NT2/D1 (cell line): ENCODE measurements around the gene FSTL4.

Experiments used
- DNase-seq: peaks from one replicate; pipeline ENCODE4 v3.0.0-alpha.2; 2011; ENCODE audit warnings: low read depth, low spot score
- H3K27me3 ChIP-seq: 2 replicates; pipeline ENCODE4 v1.6.0; 2011; ENCODE audit warnings: mild to moderate bottlenecking; ENCODE audit not compliant: insufficient read length, insufficient read depth
- H3K36me3 ChIP-seq: 2 replicates; pipeline ENCODE4 v1.6.1; 2011; ENCODE audit warnings: mild to moderate bottlenecking, low read length, mixed read lengths; ENCODE audit not compliant: insufficient read depth, insufficient read length
- H3K4me1 ChIP-seq: 2 replicates; pipeline ENCODE4 v1.5.1; 2011; ENCODE audit not compliant: insufficient read depth, insufficient read length
- H3K4me3 ChIP-seq: 2 replicates; pipeline ENCODE4 v1.5.1; 2011; ENCODE audit warnings: low read depth; ENCODE audit not compliant: insufficient read length
- H3K9ac ChIP-seq: 2 replicates; pipeline ENCODE4 v1.6.0; 2011; ENCODE audit warnings: low read depth; ENCODE audit not compliant: insufficient read length
- H3K9me3 ChIP-seq: 2 replicates; pipeline ENCODE4 v1.5.1; 2011; ENCODE audit warnings: mild to moderate bottlenecking, low read length; ENCODE audit not compliant: insufficient read depth
- SUZ12 ChIP-seq: IDR thresholded peaks from 2 replicates; pipeline ENCODE4 v1.6.1; 2011; ENCODE audit not compliant: insufficient read length, insufficient read depth; ENCODE audit errors: extremely low read depth
- YY1 ChIP-seq: IDR thresholded peaks from 2 replicates; pipeline ENCODE4 v1.6.1; 2011; ENCODE audit not compliant: insufficient read length, insufficient read depth
- ZNF274 ChIP-seq: IDR thresholded peaks from 2 replicates; pipeline ENCODE4 v1.6.1; 2011; ENCODE audit warnings: mild to moderate bottlenecking, low read depth, low read length

The FSTL4 gene

DNA sequence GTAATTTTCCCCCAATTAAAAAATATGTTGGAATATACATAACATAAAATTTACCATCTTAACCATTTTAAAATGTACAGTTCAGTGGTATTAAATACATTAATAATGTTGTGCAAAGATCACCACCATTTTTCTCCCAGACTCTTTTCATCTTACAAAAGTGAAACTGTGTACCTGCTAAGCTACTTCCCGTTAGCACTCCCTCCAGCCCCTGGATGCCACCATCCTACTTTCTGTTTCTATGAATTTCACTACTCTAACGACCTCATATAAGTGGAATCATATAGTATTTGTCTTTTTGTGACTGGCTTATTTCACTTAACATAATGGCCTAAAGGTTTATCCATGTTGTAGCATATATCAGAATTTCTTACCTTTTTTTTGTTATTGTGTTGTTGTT lies 447.6 kb downstream of the FSTL4 start:
- H3K36me3 ChIP-seq: no peaks in the 10 kb centered on the region
- H3K4me3 ChIP-seq: no peak overlapping the region
- H3K9ac ChIP-seq: no peak overlapping the region
- H3K9me3 ChIP-seq: no peaks in the 10 kb centered on the region
- H3K4me1 ChIP-seq: no peaks in the 10 kb centered on the region
- no peaks in the 10 kb centered on the region for H3K27me3 ChIP-seq
- no peak for DNase-seq
- no peak for TF ChIP-seq ZNF274
- no peak for TF ChIP-seq SUZ12
- TF ChIP-seq YY1: no peak

DNA sequence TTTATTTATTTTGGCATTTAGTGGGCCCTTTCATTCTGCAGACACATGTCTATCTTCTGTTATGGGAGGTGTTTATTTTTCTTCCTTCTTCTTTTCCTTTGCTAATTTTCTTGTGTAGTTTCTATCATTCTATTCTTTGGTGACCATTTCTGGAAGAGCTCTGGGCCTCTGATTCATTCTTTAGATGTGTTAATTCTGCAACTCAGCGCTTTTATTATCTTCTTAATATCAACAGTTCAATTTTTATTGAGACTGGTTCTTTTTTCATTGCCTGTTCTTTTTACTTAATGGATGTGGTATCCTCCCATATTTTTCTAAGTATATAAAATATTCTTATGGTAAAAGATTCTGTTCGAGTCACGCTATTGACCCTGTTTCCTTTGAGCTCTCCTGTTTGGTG lies 448.5 kb downstream of the FSTL4 start:
- Histone ChIP-seq H3K27me3 (no peaks in the 10 kb centered on the region), H3K4me1 (no peaks in the 10 kb centered on the region), H3K9me3 (no peaks in the 10 kb centered on the region), H3K9ac (no peak overlapping the region), H3K4me3 (no peak overlapping the region), H3K36me3 (no peaks in the 10 kb centered on the region)
- TF ChIP-seq SUZ12: no peak
- TF ChIP-seq YY1: no peak
- TF ChIP-seq ZNF274: no peak
- DNase-seq: no peak

DNA sequence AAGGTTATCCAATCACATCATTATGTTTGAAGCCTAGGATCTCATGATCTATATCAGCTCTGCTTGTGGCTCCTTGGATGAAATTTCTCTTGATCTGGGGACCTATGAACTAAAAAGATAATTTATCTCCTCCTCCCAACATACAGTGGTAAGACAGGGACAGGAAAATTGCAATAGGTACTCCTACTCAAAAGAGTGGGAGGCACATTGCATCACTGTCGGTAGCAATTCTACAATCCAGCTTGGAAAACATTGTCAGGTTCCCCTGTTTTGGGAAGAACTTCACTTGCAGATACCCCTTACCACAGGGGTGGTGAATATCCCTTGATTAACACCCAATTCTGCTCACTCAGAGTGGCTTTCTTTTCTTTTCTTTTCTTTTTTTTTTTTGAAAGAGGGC lies 452.8 kb downstream of the FSTL4 start:
- no peaks in the 10 kb centered on the region for H3K36me3 ChIP-seq
- H3K9me3 ChIP-seq: no peaks in the 10 kb centered on the region
- TF ChIP-seq YY1 (no peak), ZNF274 (no peak), SUZ12 (no peak)
- H3K4me1 ChIP-seq: no peaks in the 10 kb centered on the region
- no peak overlapping the region for H3K4me3 ChIP-seq
- H3K9ac ChIP-seq: no peak overlapping the region
- no peak for DNase-seq
- H3K27me3 ChIP-seq: no peaks in the 10 kb centered on the region

DNA sequence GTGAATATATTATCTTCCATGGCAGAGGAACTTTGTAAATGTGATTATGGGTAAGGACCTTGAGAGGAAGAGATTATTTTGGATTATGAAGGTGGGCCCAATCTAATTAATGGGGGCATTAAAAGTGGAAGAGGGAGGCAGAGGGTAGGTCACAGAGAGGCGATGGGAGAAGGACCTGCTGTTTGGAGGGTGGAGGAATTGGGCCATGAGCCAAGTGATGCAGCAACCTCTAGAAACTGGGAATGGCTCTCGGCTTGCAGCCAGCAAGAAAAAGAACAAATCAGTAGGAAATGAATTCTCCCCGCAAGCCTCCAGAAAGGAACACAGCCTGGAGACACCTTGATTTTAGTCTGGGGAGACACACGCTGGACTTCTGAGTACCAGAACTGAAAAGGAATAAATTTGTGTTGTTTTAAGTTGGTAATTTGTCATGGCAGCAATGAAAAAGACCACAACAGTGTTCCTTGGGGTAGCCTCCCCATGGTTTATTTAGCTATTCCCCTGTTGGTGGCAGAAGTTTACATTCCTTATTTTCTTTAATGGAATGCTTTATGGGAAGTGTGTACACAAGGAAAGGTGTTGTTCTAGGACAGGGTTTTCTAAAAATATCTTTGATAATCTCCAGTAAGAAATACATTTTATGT lies 456.9 kb downstream of the FSTL4 start:
- no peak overlapping the region for H3K4me3 ChIP-seq
- no peak overlapping the region for H3K9ac ChIP-seq
- H3K4me1 ChIP-seq: no peaks in the 10 kb centered on the region
- DNase-seq: no peak
- no peaks in the 10 kb centered on the region for H3K27me3 ChIP-seq
- TF ChIP-seq SUZ12 (no peak), YY1 (no peak), ZNF274 (no peak)
- no peaks in the 10 kb centered on the region for H3K9me3 ChIP-seq
- no peaks in the 10 kb centered on the region for H3K36me3 ChIP-seq

DNA sequence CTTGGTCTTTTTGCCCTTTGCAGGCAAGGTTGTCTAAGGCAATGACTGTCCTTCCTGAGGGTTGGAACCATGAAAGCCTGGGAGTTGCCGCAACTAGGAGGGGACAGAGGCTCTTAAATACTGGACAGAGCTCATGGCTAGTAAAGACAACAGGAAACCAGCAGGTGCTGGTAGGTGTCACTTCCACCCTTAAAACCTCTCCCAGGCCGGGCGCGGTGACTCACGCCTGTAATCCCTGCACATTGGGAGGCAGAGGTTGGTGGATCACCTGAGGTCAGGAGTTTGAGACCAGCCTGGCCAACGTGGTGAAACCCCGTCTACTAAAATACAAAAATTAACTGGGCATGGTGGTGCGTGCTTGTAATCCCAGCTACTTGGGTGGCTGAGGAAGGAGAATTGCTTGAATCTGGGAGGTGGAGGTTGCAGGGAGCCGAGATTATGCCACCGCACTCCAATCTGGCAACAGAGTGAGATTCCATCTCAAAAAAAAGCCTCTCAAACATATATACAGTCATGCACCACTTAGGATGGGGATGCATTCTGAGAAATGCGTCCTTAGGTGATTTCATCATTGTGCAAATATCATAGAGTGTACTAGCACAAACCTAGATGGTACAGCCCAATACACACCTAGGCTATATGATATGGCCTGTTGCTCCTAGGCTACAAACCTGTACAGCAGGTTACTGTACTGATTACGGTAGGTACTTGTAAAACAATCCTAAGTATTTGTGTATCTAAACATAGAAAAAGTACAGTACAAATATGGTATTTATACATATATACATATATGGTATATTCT lies 457.9 kb downstream of the FSTL4 start:
- Histone ChIP-seq H3K4me1 (no peaks in the 10 kb centered on the region), H3K9ac (no peak overlapping the region), H3K27me3 (no peaks in the 10 kb centered on the region), H3K36me3 (no peaks in the 10 kb centered on the region), H3K4me3 (no peak overlapping the region), H3K9me3 (no peaks in the 10 kb centered on the region)
- DNase-seq: no peak
- TF ChIP-seq ZNF274: no peak
- no peak for TF ChIP-seq YY1
- no peak for TF ChIP-seq SUZ12

DNA sequence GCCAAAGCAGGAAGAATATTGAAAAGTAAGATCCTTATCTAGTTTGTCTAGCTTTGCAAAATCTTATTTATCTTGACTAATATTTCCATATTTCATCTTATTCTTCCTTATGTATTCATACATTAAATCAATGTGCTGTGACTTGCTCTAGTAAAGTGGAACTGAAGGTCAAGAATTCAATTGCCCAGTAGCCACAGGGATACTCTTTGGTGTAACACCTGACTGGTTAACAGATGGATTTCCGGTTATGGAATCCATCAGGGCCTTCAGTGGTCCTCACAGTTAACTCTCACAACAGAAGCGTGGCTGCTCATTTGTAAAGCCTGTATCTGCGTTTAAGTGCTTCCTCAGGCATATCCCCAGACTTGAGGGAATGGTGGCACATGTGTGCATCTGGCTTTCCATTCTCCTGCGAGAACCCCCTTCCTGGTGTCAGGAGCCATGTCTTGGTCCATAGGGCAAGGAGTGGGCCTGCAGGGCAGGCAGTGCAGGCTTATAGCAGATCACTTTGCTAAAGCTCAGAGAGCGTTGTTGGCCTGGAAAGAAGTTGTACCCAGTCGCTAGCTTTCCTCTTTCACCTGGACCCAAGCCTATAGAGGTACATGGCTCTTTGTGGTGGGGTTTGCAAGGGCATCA lies 461.3 kb downstream of the FSTL4 start:
- Histone ChIP-seq H3K9ac (no peak overlapping the region), H3K36me3 (no peaks in the 10 kb centered on the region), H3K27me3 (no peaks in the 10 kb centered on the region), H3K4me1 (peaks cover 2% of the 10 kb centered on the region), H3K9me3 (no peaks in the 10 kb centered on the region), H3K4me3 (no peak overlapping the region)
- no peak for DNase-seq
- TF ChIP-seq ZNF274: no peak
- TF ChIP-seq SUZ12: no peak
- no peak for TF ChIP-seq YY1

DNA sequence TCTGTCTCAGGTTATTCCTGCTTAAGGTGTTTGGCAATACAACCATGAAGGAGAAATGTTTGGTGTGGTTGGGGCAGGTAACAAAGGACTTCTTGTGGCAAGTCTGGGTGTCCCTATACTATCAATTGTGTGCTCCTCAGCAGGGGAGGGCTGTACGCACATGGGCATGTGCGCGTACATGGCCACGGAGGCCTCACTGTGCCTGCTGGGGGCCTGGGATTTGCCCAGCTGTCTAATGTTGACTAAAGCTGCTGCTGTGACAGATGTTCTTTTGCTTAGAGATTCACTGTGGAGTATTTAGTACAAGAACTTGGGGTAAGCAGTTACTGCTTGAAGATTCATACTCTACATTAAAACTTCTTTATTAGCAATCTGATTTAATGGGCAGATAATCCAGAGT lies 463.0 kb downstream of the FSTL4 start:
- DNase-seq: no peak
- TF ChIP-seq ZNF274 (no peak), SUZ12 (no peak), YY1 (no peak)

More for the DNA sequence above, 463.0 kb downstream of the FSTL4 start:
- no peak overlapping the region for H3K4me3 ChIP-seq
- H3K4me1 ChIP-seq: peaks cover 2% of the 10 kb centered on the region
- H3K9ac ChIP-seq: no peak overlapping the region
- no peaks in the 10 kb centered on the region for H3K9me3 ChIP-seq
- H3K27me3 ChIP-seq: no peaks in the 10 kb centered on the region
- no peaks in the 10 kb centered on the region for H3K36me3 ChIP-seq
